MM.1S (cell line): Measurements from ENCODE around the gene TRIM32.

Source experiments
- DNase-seq: peaks from one replicate; pipeline ENCODE4 v3.0.0-alpha.2; 2015
- H2AFZ ChIP-seq: fragments of 300-600 bp; sonication (generic); 2 replicates; pipeline ENCODE4 v1.6.0; 2016; ENCODE audit warnings: antibody characterized with exemption, low read length
- H3F3A ChIP-seq: fragments of 300-600 bp; sonication (generic); 2 replicates; pipeline ENCODE4 v1.6.1; 2016; ENCODE audit warnings: mild to moderate bottlenecking, antibody characterized with exemption, low read length, moderate library complexity, mixed read lengths; ENCODE audit not compliant: insufficient read depth
- H3K27ac ChIP-seq: fragments of 300-600 bp; sonication (generic); 2 replicates; pipeline ENCODE4 v1.5.1; 2016; ENCODE audit warnings: mild to moderate bottlenecking, low read length
- H3K27me3 ChIP-seq: fragments of 300-600 bp; sonication (generic); replicated peaks from 2 replicates; pipeline ENCODE4 v1.6.0; 2016; ENCODE audit warnings: low read length; ENCODE audit not compliant: insufficient read depth
- H3K36me3 ChIP-seq: fragments of 300-600 bp; sonication (generic); replicated peaks from 2 replicates; pipeline ENCODE4 v1.6.1; 2016; ENCODE audit warnings: mild to moderate bottlenecking, low read length, mixed read lengths; ENCODE audit not compliant: insufficient read depth
- H3K4me1 ChIP-seq: fragments of 300-600 bp; sonication (generic); 2 replicates; pipeline ENCODE4 v1.6.1; 2016; ENCODE audit warnings: low read length, mixed read lengths
- H3K4me2 ChIP-seq: fragments of 300-600 bp; sonication (generic); 2 replicates; pipeline ENCODE4 v1.6.0; 2016; ENCODE audit warnings: low read depth, low read length
- H3K4me3 ChIP-seq: fragments of 300-600 bp; sonication (generic); 2 replicates; pipeline ENCODE4 v1.5.1; 2016; ENCODE audit warnings: low read length, mixed read lengths
- H3K79me2 ChIP-seq: fragments of 300-600 bp; sonication (generic); 2 replicates; pipeline ENCODE4 v1.6.1; 2016; ENCODE audit warnings: mixed run types, low read length, mixed read lengths
- H3K9ac ChIP-seq: fragments of 300-600 bp; sonication (generic); 2 replicates; pipeline ENCODE4 v1.6.1; 2016; ENCODE audit warnings: low read length, mixed read lengths
- H3K9me2 ChIP-seq: fragments of 300-600 bp; sonication (generic); replicated peaks from 2 replicates; pipeline ENCODE4 v1.6.1; 2016; ENCODE audit warnings: mild to moderate bottlenecking, low read length, mixed read lengths; ENCODE audit not compliant: insufficient read depth
- H3K9me3 ChIP-seq: fragments of 300-600 bp; sonication (generic); replicated peaks from 2 replicates; pipeline ENCODE4 v1.6.1; 2016; ENCODE audit warnings: mild to moderate bottlenecking, low read length, mixed read lengths; ENCODE audit not compliant: insufficient read depth
- H4K20me1 ChIP-seq: fragments of 300-600 bp; sonication (generic); 2 replicates; pipeline ENCODE4 v1.6.1; 2016; ENCODE audit warnings: mild to moderate bottlenecking, low read length, moderate library complexity, mixed read lengths; ENCODE audit not compliant: insufficient read depth
- EZH2 ChIP-seq: fragments of 300-600 bp; sonication (generic); optimal IDR thresholded peaks from 2 replicates; pipeline ENCODE3; 2017; ENCODE audit warnings: low read depth, mild to moderate bottlenecking, antibody characterized with exemption, low read length, mixed read lengths
- EZH2phosphoT487 ChIP-seq: fragments of 300-600 bp; sonication (generic); IDR thresholded peaks from 2 replicates; pipeline ENCODE4 v1.6.1; 2018; ENCODE audit warnings: antibody characterized with exemption, low read length
- TF ChIP-seq, protein P1 (sequence below): fragments of 300-600 bp; sonication (generic); IDR thresholded peaks from 2 replicates; pipeline ENCODE4 v1.5.1; 2016; ENCODE audit warnings: antibody characterized with exemption, low read length, mixed read lengths

TRIM32 gene

GRCh38 chr9:116705531-116705930 lies 18.4 kb downstream of the TRIM32 start:
- H4K20me1 ChIP-seq: no peaks in the 10 kb centered on the region

GRCh38 chr9:116706310-116707290 lies 19.5 kb downstream of the TRIM32 start:
- Histone ChIP-seq H3K4me2 (no peak overlapping the region), H2AFZ (no peak overlapping the region), H3F3A (no peaks in the 10 kb centered on the region), H3K9me2 (no peaks in the 10 kb centered on the region), H3K27ac (no peak overlapping the region), H3K4me1 (no peaks in the 10 kb centered on the region), H3K4me3 (no peak overlapping the region), H4K20me1 (no peaks in the 10 kb centered on the region), H3K36me3 (no peaks in the 10 kb centered on the region), H3K9ac (no peak overlapping the region), H3K79me2 (no peaks in the 10 kb centered on the region), H3K27me3 (no peaks in the 10 kb centered on the region), H3K9me3 (no peaks in the 10 kb centered on the region)
- no peak for DNase-seq
- TF ChIP-seq, protein P1, sequence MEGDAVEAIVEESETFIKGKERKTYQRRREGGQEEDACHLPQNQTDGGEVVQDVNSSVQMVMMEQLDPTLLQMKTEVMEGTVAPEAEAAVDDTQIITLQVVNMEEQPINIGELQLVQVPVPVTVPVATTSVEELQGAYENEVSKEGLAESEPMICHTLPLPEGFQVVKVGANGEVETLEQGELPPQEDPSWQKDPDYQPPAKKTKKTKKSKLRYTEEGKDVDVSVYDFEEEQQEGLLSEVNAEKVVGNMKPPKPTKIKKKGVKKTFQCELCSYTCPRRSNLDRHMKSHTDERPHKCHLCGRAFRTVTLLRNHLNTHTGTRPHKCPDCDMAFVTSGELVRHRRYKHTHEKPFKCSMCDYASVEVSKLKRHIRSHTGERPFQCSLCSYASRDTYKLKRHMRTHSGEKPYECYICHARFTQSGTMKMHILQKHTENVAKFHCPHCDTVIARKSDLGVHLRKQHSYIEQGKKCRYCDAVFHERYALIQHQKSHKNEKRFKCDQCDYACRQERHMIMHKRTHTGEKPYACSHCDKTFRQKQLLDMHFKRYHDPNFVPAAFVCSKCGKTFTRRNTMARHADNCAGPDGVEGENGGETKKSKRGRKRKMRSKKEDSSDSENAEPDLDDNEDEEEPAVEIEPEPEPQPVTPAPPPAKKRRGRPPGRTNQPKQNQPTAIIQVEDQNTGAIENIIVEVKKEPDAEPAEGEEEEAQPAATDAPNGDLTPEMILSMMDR: no peak
- TF ChIP-seq EZH2 (no peak), EZH2phosphoT487 (no peak)

More at GRCh38 chr9:116705531-116705930, 18.4 kb downstream of the TRIM32 start:
- Histone ChIP-seq H3K27ac (no peak overlapping the region), H3K36me3 (no peaks in the 10 kb centered on the region), H3F3A (no peaks in the 10 kb centered on the region), H2AFZ (no peak overlapping the region), H3K9me2 (no peaks in the 10 kb centered on the region), H3K79me2 (no peaks in the 10 kb centered on the region), H3K9me3 (no peaks in the 10 kb centered on the region), H3K4me2 (no peak overlapping the region), H3K9ac (no peak overlapping the region), H3K4me1 (no peaks in the 10 kb centered on the region), H3K27me3 (no peaks in the 10 kb centered on the region), H3K4me3 (no peak overlapping the region)
- TF ChIP-seq EZH2phosphoT487 (no peak), EZH2 (no peak)
- TF ChIP-seq, protein P1: no peak
- DNase-seq: no peak

GRCh38 chr9:116712781-116713180 lies 25.7 kb downstream of the TRIM32 start:
- TF ChIP-seq EZH2: no peak
- TF ChIP-seq, protein P1: no peak
- no peak for TF ChIP-seq EZH2phosphoT487
- no peak for DNase-seq
- Histone ChIP-seq H3K36me3 (no peaks in the 10 kb centered on the region), H2AFZ (no peak overlapping the region), H3K9me2 (no peaks in the 10 kb centered on the region), H3F3A (no peaks in the 10 kb centered on the region), H3K4me1 (no peaks in the 10 kb centered on the region), H3K9ac (no peak overlapping the region), H3K79me2 (no peaks in the 10 kb centered on the region), H3K27ac (no peak overlapping the region), H3K27me3 (no peaks in the 10 kb centered on the region), H3K4me2 (no peak overlapping the region), H3K4me3 (no peak overlapping the region), H3K9me3 (no peaks in the 10 kb centered on the region), H4K20me1 (no peaks in the 10 kb centered on the region)
